Measurements from ENCODE around the gene SART3. TPM values are rescaled to one million over a fixed set of nuclear protein-coding genes. Genes with fewer than 3 reads are reported as not detected.
A peak's percentile ranks its signal among the peaks of the same experiment; 100 is the strongest.

Gene SART3
- total and polyA plus RNA-seq, 10 of the 15 experiments (the other 5 are each of a cell fraction or from before 2014, with no cell fraction given), result 8.8 to 179 (median 54.9) TPM

DNA sequence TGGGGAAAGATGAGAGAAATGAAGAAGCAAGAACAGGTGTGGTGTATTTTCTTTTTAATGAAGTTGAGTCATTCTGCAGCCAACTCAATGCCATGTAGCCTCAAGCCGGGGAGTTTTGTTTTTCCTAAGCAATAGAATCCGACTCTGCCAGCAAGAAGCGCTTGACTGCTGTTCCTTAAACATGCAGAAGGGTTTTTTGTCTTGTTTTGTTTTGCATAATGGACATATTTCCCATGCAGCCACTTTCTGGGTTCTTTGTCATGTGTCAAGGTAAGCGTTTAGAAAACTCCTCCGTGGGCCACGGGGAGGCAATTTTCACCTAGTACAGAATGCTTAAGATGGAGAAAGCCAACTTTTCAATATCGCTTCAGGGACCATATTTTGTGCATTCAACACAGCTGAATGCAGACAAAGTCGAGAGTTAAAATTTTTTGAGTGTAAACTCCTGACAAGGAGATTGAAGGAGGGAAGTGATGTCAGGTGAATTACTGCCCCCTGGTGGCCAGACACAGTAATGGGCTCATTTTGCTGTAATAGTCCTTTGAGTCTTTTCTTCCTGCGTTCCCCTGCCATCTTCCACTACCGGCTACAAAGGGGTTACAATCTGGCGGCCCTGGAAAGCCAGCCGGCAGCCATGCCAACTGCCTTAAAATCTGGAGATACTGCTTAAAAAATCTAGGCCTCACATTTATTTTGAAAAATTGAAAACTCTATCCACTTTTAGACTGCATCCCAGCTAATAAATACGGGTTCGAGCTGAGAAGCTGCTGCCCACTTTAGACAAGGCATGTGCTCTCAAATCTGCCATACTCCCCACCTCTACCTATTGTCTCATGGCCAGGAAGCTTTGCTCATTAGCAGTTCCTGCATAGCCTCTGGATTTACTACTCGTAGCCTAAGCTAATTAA lies 49.1 kb downstream of the SART3 start (continued):
- TF ChIP-seq, protein P1, sequence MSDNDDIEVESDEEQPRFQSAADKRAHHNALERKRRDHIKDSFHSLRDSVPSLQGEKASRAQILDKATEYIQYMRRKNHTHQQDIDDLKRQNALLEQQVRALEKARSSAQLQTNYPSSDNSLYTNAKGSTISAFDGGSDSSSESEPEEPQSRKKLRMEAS (IDR thresholded peaks at IDR 0.05; ENCODE audit: low read depth, low read length), result no peak
- TF ChIP-seq ZNF384 (IDR thresholded peaks at IDR 0.05; ENCODE audit: borderline replicate concordance, low read depth, low read length) (0 out of 2 replicates have a peak, but pooled peaks have one; percentile 35), PKNOX1 (IDR thresholded peaks at IDR 0.05) (peak; percentile 39), CHD1 (IDR thresholded peaks at IDR 0.05; ENCODE audit: low read depth, low read length) (no peak), WRNIP1 (IDR thresholded peaks at IDR 0.05; ENCODE audit: borderline replicate concordance, low read depth, low read length) (no peak), KLF5 (IDR thresholded peaks at IDR 0.05; ENCODE audit: partially characterized antibody) (no peak), RELA (IDR thresholded peaks at IDR 0.05; ENCODE audit: borderline replicate concordance, partially characterized antibody) (no peak), NFYB (IDR thresholded peaks at IDR 0.05; ENCODE audit: insufficient read depth, low read depth, low read length) (no peak), RAD51 (IDR thresholded peaks at IDR 0.05) (peak; percentile 50; the same call in 1 of the 2 replicates), USF2 (IDR thresholded peaks at IDR 0.05; ENCODE audit: borderline replicate concordance, low read depth, low read length) (no peak), BCL11A (IDR thresholded peaks at IDR 0.05; ENCODE audit: low read depth, low read length) (peak; percentile 37; the same call in 1 of the 2 replicates), POLR2AphosphoS5 (IDR thresholded peaks at IDR 0.05; ENCODE audit: low read length) (no peak), KDM1A (IDR thresholded peaks at IDR 0.05; ENCODE audit: borderline replicate concordance) (no peak), TARDBP (IDR thresholded peaks at IDR 0.05; ENCODE audit: borderline replicate concordance) (no peak), CHD4 (IDR thresholded peaks at IDR 0.05) (no peak), RUNX3 (IDR thresholded peaks at IDR 0.05; ENCODE audit: low read length) (peak; percentile 37; the same call in 1 of the 2 replicates), HDAC6 (IDR thresholded peaks at IDR 0.05; ENCODE audit: unreplicated experiment) (no peak), POU2F2 (IDR thresholded peaks at IDR 0.05; ENCODE audit: borderline replicate concordance, low read depth, low read length) (peak; percentile 59; the same call in 1 of the 3 replicates), NFXL1 (IDR thresholded peaks at IDR 0.05; ENCODE audit: borderline replicate concordance) (no peak), KAT2A (conservative IDR thresholded peaks at IDR 0.05; ENCODE audit: control insufficient read depth, low read depth, low read length) (no peak), TCF3 (IDR thresholded peaks at IDR 0.05; ENCODE audit: borderline replicate concordance, insufficient read depth, low read depth, low read length) (no peak), NR2C2 (IDR thresholded peaks at IDR 0.05; ENCODE audit: borderline replicate concordance, control insufficient read depth, insufficient read length, low read depth) (no peak)
- TF ChIP-seq, protein P2, sequence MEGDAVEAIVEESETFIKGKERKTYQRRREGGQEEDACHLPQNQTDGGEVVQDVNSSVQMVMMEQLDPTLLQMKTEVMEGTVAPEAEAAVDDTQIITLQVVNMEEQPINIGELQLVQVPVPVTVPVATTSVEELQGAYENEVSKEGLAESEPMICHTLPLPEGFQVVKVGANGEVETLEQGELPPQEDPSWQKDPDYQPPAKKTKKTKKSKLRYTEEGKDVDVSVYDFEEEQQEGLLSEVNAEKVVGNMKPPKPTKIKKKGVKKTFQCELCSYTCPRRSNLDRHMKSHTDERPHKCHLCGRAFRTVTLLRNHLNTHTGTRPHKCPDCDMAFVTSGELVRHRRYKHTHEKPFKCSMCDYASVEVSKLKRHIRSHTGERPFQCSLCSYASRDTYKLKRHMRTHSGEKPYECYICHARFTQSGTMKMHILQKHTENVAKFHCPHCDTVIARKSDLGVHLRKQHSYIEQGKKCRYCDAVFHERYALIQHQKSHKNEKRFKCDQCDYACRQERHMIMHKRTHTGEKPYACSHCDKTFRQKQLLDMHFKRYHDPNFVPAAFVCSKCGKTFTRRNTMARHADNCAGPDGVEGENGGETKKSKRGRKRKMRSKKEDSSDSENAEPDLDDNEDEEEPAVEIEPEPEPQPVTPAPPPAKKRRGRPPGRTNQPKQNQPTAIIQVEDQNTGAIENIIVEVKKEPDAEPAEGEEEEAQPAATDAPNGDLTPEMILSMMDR (IDR thresholded peaks at IDR 0.05 in 2 of 3, conservative IDR thresholded peaks at IDR 0.05 in 1 of 3; ENCODE audit: control insufficient read depth in 2 of 3, extremely low read depth in 1 of 3, insufficient read depth in 1 of 3, low read depth in 3 of 3, low read length in 3 of 3), result peak; percentile 77 to 88 (median 88)
- TF ChIP-seq, protein P3, sequence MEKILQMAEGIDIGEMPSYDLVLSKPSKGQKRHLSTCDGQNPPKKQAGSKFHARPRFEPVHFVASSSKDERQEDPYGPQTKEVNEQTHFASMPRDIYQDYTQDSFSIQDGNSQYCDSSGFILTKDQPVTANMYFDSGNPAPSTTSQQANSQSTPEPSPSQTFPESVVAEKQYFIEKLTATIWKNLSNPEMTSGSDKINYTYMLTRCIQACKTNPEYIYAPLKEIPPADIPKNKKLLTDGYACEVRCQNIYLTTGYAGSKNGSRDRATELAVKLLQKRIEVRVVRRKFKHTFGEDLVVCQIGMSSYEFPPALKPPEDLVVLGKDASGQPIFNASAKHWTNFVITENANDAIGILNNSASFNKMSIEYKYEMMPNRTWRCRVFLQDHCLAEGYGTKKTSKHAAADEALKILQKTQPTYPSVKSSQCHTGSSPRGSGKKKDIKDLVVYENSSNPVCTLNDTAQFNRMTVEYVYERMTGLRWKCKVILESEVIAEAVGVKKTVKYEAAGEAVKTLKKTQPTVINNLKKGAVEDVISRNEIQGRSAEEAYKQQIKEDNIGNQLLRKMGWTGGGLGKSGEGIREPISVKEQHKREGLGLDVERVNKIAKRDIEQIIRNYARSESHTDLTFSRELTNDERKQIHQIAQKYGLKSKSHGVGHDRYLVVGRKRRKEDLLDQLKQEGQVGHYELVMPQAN (conservative IDR thresholded peaks at IDR 0.05), result no peak

All from GM12878 (cell line).